Peyer's patch (tissue), 4 donors: Measurements from ENCODE around the gene DACH1.

Experiments
- CTCF ChIP-seq, 6 experiments: fragments of 450-650 bp in 4 of 6; fragments of 200-600 bp in 2 of 6; sonication (generic) in 1 of 6; IDR thresholded peaks; one replicate each; pipeline ENCODE4 v1.5.1; 2017 to 2019; ENCODE audit warnings: antibody characterized with exemption in 6 of 6, mild to moderate bottlenecking in 3 of 6, moderate library complexity in 1 of 6
- POLR2A ChIP-seq, 2 donors: fragments of 450-650 bp; IDR thresholded peaks; one replicate each; pipeline ENCODE4 v1.5.1; 2017; ENCODE audit warnings: antibody characterized with exemption in 2 of 2, mild to moderate bottlenecking in 2 of 2, moderate library complexity in 2 of 2

GRCh38 chr13:71729441-71729840, 137.6 kb downstream of the DACH1 start:
- TF ChIP-seq CTCF (IDR thresholded peaks at IDR 0.05) (no peak), POLR2A (IDR thresholded peaks at IDR 0.05) (no peak)
